Naive B cell (primary cell): Measurements from ENCODE around the gene PALM3. TPM values are rescaled to one million over a fixed set of nuclear protein-coding genes. Genes with fewer than 3 reads are reported as not detected.
A peak's percentile ranks its signal among the peaks of the same experiment; 100 is the strongest.

ENCODE experiments used
- ATAC-seq, 2 donors: fragments of 150-1000 bp; cut with Tn5 transposase; 2 replicates each; pipeline ENCODE4 v1.10.0; 2021; ENCODE audit warnings: low read depth in 2 of 2, mild to moderate bottlenecking in 2 of 2, moderate library complexity in 2 of 2
- DNase-seq: peaks from one replicate; pipeline ENCODE4 v3.0.0; 2022
- H3K27ac Mint-ChIP-seq, 6 donors: one replicate each; pipeline ENCODE4 v1.8.0; 2020 to 2022; ENCODE audit warnings: mild to moderate bottlenecking in 6 of 6, mixed read lengths in 6 of 6, moderate library complexity in 5 of 6, inconsistent platforms in 2 of 6
- H3K27me3 Mint-ChIP-seq, 3 donors: one replicate each; pipeline ENCODE4 v1.8.0; 2021 to 2022; ENCODE audit warnings: mixed read lengths in 3 of 3, mild to moderate bottlenecking in 1 of 3
- H3K36me3 Mint-ChIP-seq, 2 donors: one replicate each; pipeline ENCODE4 v1.8.0; 2020 to 2022; ENCODE audit warnings: mixed read lengths in 2 of 2, inconsistent platforms in 1 of 2, mild to moderate bottlenecking in 1 of 2
- H3K4me1 Mint-ChIP-seq, 3 donors: one replicate each; pipeline ENCODE4 v1.8.0; 2020 to 2022; ENCODE audit warnings: mixed read lengths in 3 of 3, inconsistent platforms in 1 of 3, mild to moderate bottlenecking in 1 of 3, moderate library complexity in 1 of 3
- H3K4me3 Mint-ChIP-seq, 8 donors: one replicate each; pipeline ENCODE4 v1.8.0; 2020 to 2022; ENCODE audit warnings: mild to moderate bottlenecking in 8 of 8, mixed read lengths in 8 of 8, moderate library complexity in 8 of 8, inconsistent platforms in 2 of 8
- H3K9me3 Mint-ChIP-seq, 7 donors: one replicate each; pipeline ENCODE4 v1.8.0; 2020 to 2022; ENCODE audit warnings: mixed read lengths in 7 of 7, mild to moderate bottlenecking in 5 of 7, inconsistent platforms in 2 of 7, moderate library complexity in 1 of 7
- polyA plus RNA-seq, 6 donors: library from polyadenylated mRNA; unstranded; fragments of 300-500 nt; fragmentation: Illumina TruSeq; gene quantifications; one replicate each; pipeline ENCODE4 v1.2.3, GENCODE V29; 2021; ENCODE audit warnings: low read depth in 6 of 6

Gene PALM3
- polyA plus RNA-seq, 6 donors from 2014 or later = not detected

DNA sequence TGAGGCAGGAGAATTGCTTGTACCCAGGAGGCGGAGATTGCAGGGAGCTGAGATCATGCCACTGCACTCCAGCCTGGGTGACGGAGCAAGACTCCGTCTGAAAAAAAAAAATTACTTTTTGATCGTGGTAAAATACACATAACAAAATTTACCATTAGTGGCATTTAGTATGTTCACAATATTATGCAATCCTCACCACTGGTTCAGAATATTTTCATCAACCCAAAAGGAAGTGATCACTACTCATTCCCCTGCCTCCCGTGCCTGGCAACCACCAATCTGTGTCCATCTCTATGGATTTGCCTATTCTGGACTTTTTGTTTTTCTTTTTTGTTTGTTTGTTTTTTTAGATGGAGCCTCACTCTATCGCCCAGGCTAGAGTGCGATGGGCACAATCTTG is 1.2 kb upstream of the PALM3 start:
- ATAC-seq = no peak
- H3K27ac Mint-ChIP-seq = peak overlapping the region in 1 of 6 donors; percentile 93

GRCh38 chr19:14062558-14062855 is 631 bp upstream of the PALM3 start:
- H3K27ac Mint-ChIP-seq = no peak overlapping the region
- peaks cover 32 to 49% (median 47%) of the 10 kb centered on the region in 3 donors for H3K27me3 Mint-ChIP-seq
- no peak overlapping the region for H3K4me3 Mint-ChIP-seq
- peaks cover 0 to 11% of the 10 kb centered on the region in 2 donors for H3K36me3 Mint-ChIP-seq
- no peak for DNase-seq
- peaks cover 15 to 16% (median 15%) of the 10 kb centered on the region in 3 donors for H3K4me1 Mint-ChIP-seq
- no peaks in the 10 kb centered on the region for H3K9me3 Mint-ChIP-seq
- ATAC-seq = no peak

More for the DNA sequence above, 1.2 kb upstream of the PALM3 start:
- no peaks in the 10 kb centered on the region for H3K9me3 Mint-ChIP-seq
- peaks cover 32 to 43% (median 41%) of the 10 kb centered on the region in 3 donors for H3K27me3 Mint-ChIP-seq
- no peak for DNase-seq
- H3K4me3 Mint-ChIP-seq = no peak overlapping the region
- H3K36me3 Mint-ChIP-seq = peaks cover 0 to 7% of the 10 kb centered on the region in 2 donors
- H3K4me1 Mint-ChIP-seq = peaks cover 9 to 11% (median 9%) of the 10 kb centered on the region in 3 donors

DNA sequence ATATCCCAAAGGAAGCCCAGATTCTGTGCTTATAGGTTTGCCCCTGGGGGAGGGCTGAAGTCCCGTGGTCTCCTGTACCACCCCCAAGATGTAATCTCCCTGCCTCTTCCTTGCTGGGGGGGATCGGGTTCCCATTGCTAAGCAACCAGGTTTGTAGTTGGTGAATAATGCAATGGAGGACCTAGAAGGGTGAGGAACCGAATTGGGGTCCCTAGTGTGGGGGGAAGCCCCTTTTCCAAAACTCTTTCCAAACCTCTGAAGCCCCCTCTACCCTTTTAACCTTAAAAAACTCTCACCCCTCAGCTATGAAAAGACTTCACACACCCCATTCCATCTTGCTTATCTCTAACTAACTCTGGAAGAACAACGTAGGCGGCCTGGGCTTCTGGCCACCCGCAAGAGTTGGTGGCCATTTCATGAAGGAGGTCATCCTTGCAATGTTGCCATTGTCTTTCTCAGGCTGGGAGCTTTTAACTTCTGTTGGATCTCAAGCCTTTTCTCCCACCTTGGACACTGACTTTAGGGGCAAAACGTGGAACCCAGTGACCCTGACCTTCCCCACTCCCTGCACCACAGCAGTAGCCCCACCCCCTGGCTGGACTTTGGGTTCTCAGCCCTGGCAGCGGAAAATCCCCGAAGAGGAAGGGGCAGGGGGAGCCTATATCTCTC is 661 bp downstream of the PALM3 start:
- no peak for DNase-seq
- no peak overlapping the region for H3K4me3 Mint-ChIP-seq
- H3K27me3 Mint-ChIP-seq = peaks cover 31 to 52% (median 41%) of the 10 kb centered on the region in 3 donors
- ATAC-seq = no peak
- peaks cover 16 to 19% (median 16%) of the 10 kb centered on the region in 3 donors for H3K4me1 Mint-ChIP-seq
- peaks cover 0 to 11% of the 10 kb centered on the region in 2 donors for H3K36me3 Mint-ChIP-seq
- H3K27ac Mint-ChIP-seq = no peak overlapping the region
- H3K9me3 Mint-ChIP-seq = no peaks in the 10 kb centered on the region

DNA sequence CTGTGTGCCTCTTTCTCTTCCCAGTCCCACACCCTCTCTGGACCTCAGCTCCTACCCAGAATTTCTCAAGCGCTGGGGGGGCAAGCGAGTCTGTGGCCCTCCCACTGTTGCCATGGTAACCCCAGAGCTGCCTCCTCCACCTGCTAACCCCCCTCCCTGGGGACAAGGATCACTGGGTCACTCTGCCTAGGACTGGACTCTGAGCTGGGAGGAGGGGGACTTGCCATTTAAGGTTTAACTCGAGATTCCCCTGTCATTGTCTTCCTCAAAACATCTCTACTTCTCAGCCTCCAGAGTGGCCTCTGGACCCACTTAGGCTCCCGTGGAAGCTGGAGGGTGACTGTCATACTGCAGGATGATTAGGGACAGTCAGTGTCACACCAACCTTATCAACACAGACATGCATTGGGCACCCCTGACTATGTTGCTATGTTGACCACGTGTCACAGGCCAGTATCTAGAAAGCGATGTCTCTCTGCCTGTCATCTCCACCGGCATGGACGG is 2.2 kb downstream of the PALM3 start:
- Mint-ChIP-seq H3K27me3 (peaks cover 33 to 56% (median 37%) of the 10 kb centered on the region in 3 donors), H3K9me3 (no peaks in the 10 kb centered on the region), H3K27ac (peak overlapping the region in 2 of 6 donors; percentile 16 to 28), H3K36me3 (peaks cover 0 to 11% of the 10 kb centered on the region in 2 donors), H3K4me1 (peaks cover 16 to 20% (median 19%) of the 10 kb centered on the region in 3 donors), H3K4me3 (no peak overlapping the region)
- DNase-seq (no peak), ATAC-seq (no peak)

DNA sequence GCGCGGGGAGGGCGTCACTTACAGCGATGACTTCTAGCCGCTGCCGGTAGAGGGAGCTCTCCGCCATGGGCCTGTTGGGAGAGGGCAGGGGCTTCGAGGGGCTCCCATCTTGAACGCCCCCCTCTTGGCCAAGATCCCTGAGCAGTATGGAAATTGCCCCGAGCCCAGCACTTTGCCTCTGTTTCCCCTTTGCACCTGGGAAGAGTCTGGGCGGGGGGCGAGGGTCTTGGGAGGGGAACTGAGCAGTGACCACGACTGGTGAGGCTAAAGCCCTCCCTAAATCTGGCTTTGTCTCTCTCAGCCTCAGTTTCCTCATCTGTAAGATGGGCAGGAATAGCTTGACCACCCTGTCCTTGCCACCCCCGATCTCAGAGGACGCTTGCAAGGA is 2.8 kb downstream of the PALM3 start:
- Mint-ChIP-seq H3K27me3 (peaks cover 33 to 57% (median 37%) of the 10 kb centered on the region in 3 donors), H3K4me3 (peak overlapping the region in 5 of 8 donors; percentile 55 to 75 (median 67)), H3K36me3 (peaks cover 0 to 11% of the 10 kb centered on the region in 2 donors), H3K27ac (peak overlapping the region in 1 of 6 donors; percentile 90), H3K9me3 (peaks cover 0 to 1% (median 0%) of the 10 kb centered on the region in 7 donors), H3K4me1 (peaks cover 16 to 20% (median 19%) of the 10 kb centered on the region in 3 donors)
- peak; percentile 31 for DNase-seq
- ATAC-seq = peak; percentile 65 to 69

- peaks cover 0 to 11% of the 10 kb centered on the region in 2 donors for H3K36me3 Mint-ChIP-seq
- peaks cover 16 to 20% (median 19%) of the 10 kb centered on the region in 3 donors for H3K4me1 Mint-ChIP-seq
- DNase-seq (no peak), ATAC-seq (no peak)
- H3K9me3 Mint-ChIP-seq = peaks cover 0 to 4% (median 0%) of the 10 kb centered on the region in 7 donors
- peak overlapping the region in 3 of 6 donors; percentile 70 to 90 (median 72) for H3K27ac Mint-ChIP-seq
- peaks cover 33 to 57% (median 37%) of the 10 kb centered on the region in 3 donors for H3K27me3 Mint-ChIP-seq
- peak overlapping the region in 6 of 8 donors; percentile 63 to 75 (median 68) for H3K4me3 Mint-ChIP-seq
Observed at GRCh38 chr19:14058182-14059092, 3.4 kb downstream of the PALM3 start.

DNA sequence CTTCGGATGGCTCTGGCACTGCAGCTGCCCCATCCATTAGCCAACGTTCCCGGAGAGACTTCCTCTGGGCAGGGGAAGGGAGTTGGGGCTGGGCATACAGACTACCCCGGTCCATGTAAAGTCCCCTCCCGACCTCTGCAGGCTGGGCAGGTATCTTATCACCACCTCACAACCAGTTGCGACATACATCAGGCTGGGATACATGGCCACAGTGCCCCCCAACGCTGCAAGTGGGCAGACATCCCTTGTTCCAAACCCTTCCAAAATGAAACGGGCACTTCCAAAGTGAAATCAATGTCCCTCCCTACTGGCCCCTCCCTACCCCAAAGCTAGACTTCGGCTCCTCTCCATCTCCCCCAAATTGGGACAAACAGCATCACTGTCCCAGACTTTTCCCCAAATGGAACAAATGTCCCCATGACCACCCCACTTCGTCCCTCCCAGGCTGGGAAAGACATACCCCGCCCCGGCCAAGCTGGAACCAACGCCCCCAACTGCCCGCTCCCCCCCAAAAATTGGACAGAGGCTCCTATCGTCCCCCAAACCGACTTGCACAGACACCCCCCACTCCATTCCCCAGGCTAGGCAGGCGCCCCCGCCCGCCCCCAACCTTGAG is 5.0 kb downstream of the PALM3 start:
- Mint-ChIP-seq H3K4me3 (peak overlapping the region in 6 of 8 donors; percentile 21 to 90 (median 68)), H3K36me3 (peaks cover 0 to 18% of the 10 kb centered on the region in 2 donors), H3K27ac (no peak overlapping the region), H3K4me1 (peaks cover 20 to 22% (median 20%) of the 10 kb centered on the region in 3 donors), H3K27me3 (peaks cover 33 to 57% (median 37%) of the 10 kb centered on the region in 3 donors), H3K9me3 (peaks cover 0 to 4% (median 0%) of the 10 kb centered on the region in 7 donors)
- DNase-seq = no peak
- no peak for ATAC-seq

GRCh38 chr19:14056069-14056666 is 5.7 kb downstream of the PALM3 start:
- DNase-seq = no peak
- peaks cover 30 to 50% (median 32%) of the 10 kb centered on the region in 3 donors for H3K27me3 Mint-ChIP-seq
- H3K36me3 Mint-ChIP-seq = peaks cover 0 to 25% of the 10 kb centered on the region in 2 donors
- no peak overlapping the region for H3K27ac Mint-ChIP-seq
- peaks cover 0 to 4% (median 0%) of the 10 kb centered on the region in 7 donors for H3K9me3 Mint-ChIP-seq
- ATAC-seq = no peak
- peak overlapping the region in 1 of 8 donors; percentile 20 for H3K4me3 Mint-ChIP-seq
- peaks cover 20 to 25% (median 20%) of the 10 kb centered on the region in 3 donors for H3K4me1 Mint-ChIP-seq

GRCh38 chr19:14055396-14055795 is 6.5 kb downstream of the PALM3 start:
- peaks cover 20 to 25% (median 20%) of the 10 kb centered on the region in 3 donors for H3K4me1 Mint-ChIP-seq
- peaks cover 25 to 46% (median 28%) of the 10 kb centered on the region in 3 donors for H3K27me3 Mint-ChIP-seq
- DNase-seq (no peak), ATAC-seq (no peak)
- H3K4me3 Mint-ChIP-seq = no peak overlapping the region
- H3K36me3 Mint-ChIP-seq = peaks cover 1 to 25% of the 10 kb centered on the region in 2 donors
- H3K9me3 Mint-ChIP-seq = peaks cover 0 to 4% (median 0%) of the 10 kb centered on the region in 7 donors
- no peak overlapping the region for H3K27ac Mint-ChIP-seq

DNA sequence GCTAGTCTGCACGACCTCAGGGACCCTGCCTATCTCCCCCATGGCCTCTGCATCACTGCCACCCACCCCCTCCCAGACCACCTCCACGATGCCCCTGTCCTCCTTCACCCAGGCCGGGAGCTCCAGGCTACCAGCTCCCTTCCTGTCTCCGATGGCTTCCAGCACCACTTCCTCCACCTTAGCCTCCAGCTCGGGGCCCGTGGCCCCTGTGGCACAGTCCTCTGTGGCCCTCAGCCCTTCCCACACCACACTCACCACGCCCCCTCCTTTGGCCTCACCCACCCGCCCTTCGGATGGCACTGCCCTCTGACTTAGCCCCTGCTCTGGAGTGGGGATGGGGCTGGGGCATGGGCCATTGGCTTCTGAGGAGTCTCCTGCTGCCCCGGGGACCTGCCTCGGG is 7.2 kb downstream of the PALM3 start:
- DNase-seq (no peak), ATAC-seq (no peak)
- H3K9me3 Mint-ChIP-seq = peaks cover 0 to 4% (median 0%) of the 10 kb centered on the region in 7 donors
- peaks cover 20 to 25% (median 20%) of the 10 kb centered on the region in 3 donors for H3K4me1 Mint-ChIP-seq
- peaks cover 4 to 25% of the 10 kb centered on the region in 2 donors for H3K36me3 Mint-ChIP-seq
- no peak overlapping the region for H3K4me3 Mint-ChIP-seq
- peaks cover 18 to 40% (median 22%) of the 10 kb centered on the region in 3 donors for H3K27me3 Mint-ChIP-seq
- H3K27ac Mint-ChIP-seq = peak overlapping the region in 1 of 6 donors; percentile 86

DNA sequence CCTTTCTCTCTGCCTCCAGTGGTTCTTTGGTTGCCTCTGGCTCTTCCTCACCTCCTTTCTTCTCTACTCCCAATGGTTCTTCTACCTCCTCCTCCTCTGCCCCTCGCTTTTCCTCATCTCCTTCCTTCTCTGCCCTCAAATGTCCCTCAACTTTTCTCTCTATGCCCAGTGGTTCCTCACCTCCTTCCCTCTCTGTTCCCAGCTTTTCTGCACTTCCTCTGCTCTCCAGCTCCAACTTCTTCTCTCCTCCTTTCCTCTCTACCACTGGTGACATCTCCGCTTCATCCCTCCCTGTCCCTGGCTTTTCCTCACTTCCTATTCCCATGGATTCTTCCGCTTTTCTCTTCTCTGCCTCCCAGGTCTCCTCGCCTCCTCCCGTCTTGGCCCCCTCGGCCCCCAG is 7.8 kb downstream of the PALM3 start:
- H3K9me3 Mint-ChIP-seq = peaks cover 0 to 4% (median 0%) of the 10 kb centered on the region in 7 donors
- H3K36me3 Mint-ChIP-seq = peaks cover 4 to 25% of the 10 kb centered on the region in 2 donors
- H3K27ac Mint-ChIP-seq = peak overlapping the region in 1 of 6 donors; percentile 88
- peaks cover 20 to 25% (median 20%) of the 10 kb centered on the region in 3 donors for H3K4me1 Mint-ChIP-seq
- DNase-seq (no peak), ATAC-seq (no peak)
- peaks cover 13 to 34% (median 16%) of the 10 kb centered on the region in 3 donors for H3K27me3 Mint-ChIP-seq
- no peak overlapping the region for H3K4me3 Mint-ChIP-seq

- Mint-ChIP-seq H3K27me3 (peaks cover 7 to 28% (median 10%) of the 10 kb centered on the region in 3 donors), H3K36me3 (peaks cover 4 to 22% of the 10 kb centered on the region in 2 donors), H3K27ac (no peak overlapping the region), H3K9me3 (peaks cover 0 to 4% (median 0%) of the 10 kb centered on the region in 7 donors), H3K4me1 (peaks cover 14 to 23% (median 14%) of the 10 kb centered on the region in 3 donors), H3K4me3 (no peak overlapping the region)
- ATAC-seq = no peak
- DNase-seq = no peak
Observed at GRCh38 chr19:14053500-14053899, 8.4 kb downstream of the PALM3 start.
